BLaER1 (cell line): ENCODE data around the gene SLC7A11.
"Not testable (repeated sequence)": the region's sequence is repeated elsewhere in the genome, so short reads cannot be mapped to it uniquely, and the experiment has no call there.

ENCODE experiments used
- H3K27ac ChIP-seq: shearing (Covaris generic); formaldehyde crosslinking; 2 replicates; pipeline ENCODE4 v1.8.1; 2022
- H3K27me3 ChIP-seq: shearing (Covaris generic); formaldehyde crosslinking; 2 replicates; pipeline ENCODE4 v1.8.1; 2022
- H3K36me3 ChIP-seq: shearing (Covaris generic); formaldehyde crosslinking; 2 replicates; pipeline ENCODE4 v1.8.1; 2022
- H3K4me1 ChIP-seq: shearing (Covaris generic); formaldehyde crosslinking; 2 replicates; pipeline ENCODE4 v1.8.1; 2022
- H3K4me2 ChIP-seq: shearing (Covaris generic); formaldehyde crosslinking; 2 replicates; pipeline ENCODE4 v1.8.1; 2022
- H3K4me3 ChIP-seq: shearing (Covaris generic); formaldehyde crosslinking; 2 replicates; pipeline ENCODE4 v1.8.1; 2022
- H3K9ac ChIP-seq: shearing (Covaris generic); formaldehyde crosslinking; 2 replicates; pipeline ENCODE4 v1.8.1; 2022
- H3K9me3 ChIP-seq: shearing (Covaris generic); formaldehyde crosslinking; 2 replicates; pipeline ENCODE4 v1.8.1; 2022
- H4K20me1 ChIP-seq: shearing (Covaris generic); formaldehyde crosslinking; 2 replicates; pipeline ENCODE4 v1.8.1; 2022
- Cebpa-rat ChIP-seq: shearing (Covaris generic); IDR thresholded peaks from 2 replicates; pipeline ENCODE4 v1.8.1; 2022

SLC7A11 gene

DNA sequence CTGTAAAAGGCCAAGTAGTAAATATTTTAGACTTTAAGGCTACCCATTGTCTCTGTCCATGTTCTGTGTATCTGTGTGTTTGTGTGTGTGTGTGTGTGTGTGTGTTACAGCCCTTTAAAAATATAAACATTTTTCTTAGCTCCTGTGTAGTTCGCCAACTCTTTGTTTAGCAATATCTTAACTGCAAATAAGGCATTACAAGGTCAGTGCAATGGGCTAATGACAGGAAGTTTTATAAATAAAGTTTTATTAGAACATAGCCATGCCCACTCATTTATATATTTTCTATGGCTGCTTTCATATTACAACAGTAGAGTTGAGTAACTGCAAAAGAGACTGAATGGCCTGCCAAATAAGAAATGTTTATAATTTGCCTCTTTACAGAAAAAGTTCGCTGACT lies 5.9 kb upstream of the SLC7A11 start:
- Histone ChIP-seq H3K27ac (no peak overlapping the region), H3K9me3 (no peaks in the 10 kb centered on the region), H3K4me1 (peaks cover 5% of the 10 kb centered on the region; the same call in 1 of the 2 replicates), H3K9ac (no peak overlapping the region), H3K27me3 (no peaks in the 10 kb centered on the region), H4K20me1 (no peaks in the 10 kb centered on the region), H3K4me3 (no peak overlapping the region), H3K36me3 (no peaks in the 10 kb centered on the region), H3K4me2 (no peak overlapping the region)
- TF ChIP-seq Cebpa-rat, result no peak

DNA sequence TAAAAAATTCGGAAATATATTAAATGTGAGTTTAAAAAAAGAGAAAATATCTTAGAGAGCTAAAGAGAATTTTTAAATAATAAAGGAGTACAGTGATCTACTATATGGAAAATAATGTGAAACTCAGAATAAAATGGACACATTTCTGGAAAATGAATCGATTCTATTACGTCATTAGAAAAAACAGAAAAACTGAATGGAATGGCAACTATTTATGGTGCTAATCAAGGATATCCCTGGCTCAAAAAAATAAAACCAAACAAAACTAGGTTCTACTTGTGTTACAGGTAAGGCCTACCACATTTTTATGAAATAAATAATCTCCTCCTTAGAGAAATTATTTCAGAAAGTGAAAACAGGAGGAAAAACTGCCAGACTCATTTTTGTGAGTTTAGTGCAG lies 5.5 kb upstream of the SLC7A11 start:
- Histone ChIP-seq H3K27me3 (no peaks in the 10 kb centered on the region), H3K4me3 (no peak overlapping the region), H3K4me1 (peaks cover 5% of the 10 kb centered on the region; the same call in 1 of the 2 replicates), H3K27ac (no peak overlapping the region), H3K9ac (no peak overlapping the region), H4K20me1 (no peaks in the 10 kb centered on the region), H3K36me3 (no peaks in the 10 kb centered on the region), H3K4me2 (no peak overlapping the region), H3K9me3 (no peaks in the 10 kb centered on the region)
- no peak for TF ChIP-seq Cebpa-rat

DNA sequence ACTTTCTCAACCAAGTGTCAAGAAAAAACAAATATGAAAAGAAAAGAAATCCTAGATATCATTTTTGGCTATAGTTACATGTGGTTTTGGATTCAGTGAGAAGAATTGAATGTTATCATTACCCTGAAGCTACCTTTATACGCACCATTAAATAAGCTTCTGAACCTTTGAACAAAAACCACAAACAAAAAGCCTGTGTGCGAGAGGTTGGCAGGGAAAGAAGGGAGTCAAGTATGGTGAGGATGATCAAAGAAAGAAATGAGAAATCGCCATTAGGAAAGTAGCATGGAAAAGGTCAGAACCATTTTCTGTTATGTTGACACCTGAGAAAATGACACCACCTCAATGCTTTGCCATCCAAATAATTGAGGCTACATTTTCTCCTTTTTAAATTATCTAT lies 1.2 kb upstream of the SLC7A11 start:
- no peaks in the 10 kb centered on the region for H3K36me3 ChIP-seq
- H3K27ac ChIP-seq, result no peak overlapping the region
- no peak overlapping the region for H3K9ac ChIP-seq
- peaks cover 21% of the 10 kb centered on the region for H3K4me1 ChIP-seq
- H4K20me1 ChIP-seq, result no peaks in the 10 kb centered on the region
- H3K4me2 ChIP-seq, result 0 out of 2 replicates have a peak overlapping the region, but pooled peaks have one; percentile 7
- no peaks in the 10 kb centered on the region for H3K9me3 ChIP-seq
- TF ChIP-seq Cebpa-rat, result no peak
- no peaks in the 10 kb centered on the region for H3K27me3 ChIP-seq
- no peak overlapping the region for H3K4me3 ChIP-seq

DNA sequence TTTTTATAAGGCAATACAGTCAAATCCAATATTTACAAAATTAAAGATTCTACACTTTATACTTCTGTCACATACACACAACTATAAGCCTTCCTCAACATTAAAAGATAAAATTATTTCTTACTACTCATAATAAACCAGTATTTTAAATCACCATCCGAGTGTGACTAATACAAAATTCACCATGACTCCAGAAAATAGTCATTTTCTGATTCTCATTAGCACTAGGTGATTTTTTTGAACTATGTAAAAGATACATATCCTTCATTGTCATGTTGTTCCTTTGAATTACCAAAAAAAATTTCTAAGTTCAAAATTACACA lies 646 bp upstream of the SLC7A11 start:
- Histone ChIP-seq H3K27ac (peak overlapping the region; percentile 72), H4K20me1 (no peaks in the 10 kb centered on the region), H3K4me1 (peaks cover 21% of the 10 kb centered on the region), H3K9me3 (no peaks in the 10 kb centered on the region), H3K4me3 (peak overlapping the region; percentile 59), H3K4me2 (peak overlapping the region; percentile 82), H3K27me3 (no peaks in the 10 kb centered on the region), H3K9ac (peak overlapping the region; percentile 75), H3K36me3 (no peaks in the 10 kb centered on the region)
- TF ChIP-seq Cebpa-rat, result no peak

GRCh38 chr4:138241281-138242075 lies 671 bp downstream of the SLC7A11 start:
- Histone ChIP-seq H3K9me3 (no peaks in the 10 kb centered on the region), H3K4me2 (peak overlapping the region; percentile 82), H4K20me1 (no peaks in the 10 kb centered on the region), H3K4me3 (peak overlapping the region; percentile 59), H3K36me3 (no peaks in the 10 kb centered on the region), H3K27me3 (no peaks in the 10 kb centered on the region), H3K4me1 (peaks cover 21% of the 10 kb centered on the region), H3K27ac (peak overlapping the region; percentile 72), H3K9ac (peak overlapping the region; percentile 75)
- TF ChIP-seq Cebpa-rat, result no peak

DNA sequence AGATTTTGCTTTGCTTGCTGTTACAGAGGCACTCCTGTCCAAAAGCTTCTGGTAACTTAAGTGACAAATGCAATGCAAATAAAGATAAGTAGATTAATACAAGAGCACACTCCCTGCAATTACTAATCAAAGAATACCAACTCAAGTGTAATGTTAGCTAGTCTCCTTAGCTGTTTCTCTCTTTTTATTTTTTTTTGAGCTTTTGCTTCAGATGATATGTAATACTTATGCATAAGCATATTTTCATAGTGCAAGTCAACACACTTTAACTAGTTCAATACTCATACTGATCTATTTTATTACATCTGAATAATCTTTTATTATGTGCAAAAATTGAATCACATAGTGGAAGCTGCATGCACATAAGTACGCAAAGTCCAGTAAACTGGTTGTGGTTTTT lies 2.7 kb downstream of the SLC7A11 start:
- H4K20me1 ChIP-seq, result no peaks in the 10 kb centered on the region
- H3K9me3 ChIP-seq, result no peaks in the 10 kb centered on the region
- no peak overlapping the region for H3K9ac ChIP-seq
- H3K27me3 ChIP-seq, result no peaks in the 10 kb centered on the region
- no peak for TF ChIP-seq Cebpa-rat
- H3K36me3 ChIP-seq, result no peaks in the 10 kb centered on the region
- H3K4me2 ChIP-seq, result peak overlapping the region; percentile 11; the same call in 1 of the 2 replicates
- H3K4me3 ChIP-seq, result no peak overlapping the region
- H3K4me1 ChIP-seq, result peaks cover 21% of the 10 kb centered on the region
- no peak overlapping the region for H3K27ac ChIP-seq

GRCh38 chr4:138238521-138239292 lies 3.4 kb downstream of the SLC7A11 start:
- no peak overlapping the region for H3K4me3 ChIP-seq
- H3K36me3 ChIP-seq, result no peaks in the 10 kb centered on the region
- peaks cover 21% of the 10 kb centered on the region for H3K4me1 ChIP-seq
- no peaks in the 10 kb centered on the region for H3K27me3 ChIP-seq
- no peaks in the 10 kb centered on the region for H3K9me3 ChIP-seq
- no peak overlapping the region for H3K27ac ChIP-seq
- no peaks in the 10 kb centered on the region for H4K20me1 ChIP-seq
- H3K4me2 ChIP-seq, result no peak overlapping the region
- no peak overlapping the region for H3K9ac ChIP-seq
- TF ChIP-seq Cebpa-rat, result no peak

- not testable (repeated sequence) for H3K9me3 ChIP-seq, H3K36me3 ChIP-seq, H3K27ac ChIP-seq, H3K4me2 ChIP-seq, H3K4me3 ChIP-seq, H4K20me1 ChIP-seq, H3K27me3 ChIP-seq, H3K9ac ChIP-seq
- H3K4me1 ChIP-seq, result peaks cover 15% of the 10 kb centered on the region
These were observed 5.0 kb downstream of the SLC7A11 start for GRCh38 chr4:138237132-138237531.

- no peak overlapping the region for H3K9ac ChIP-seq
- peaks cover 4% of the 10 kb centered on the region for H3K4me1 ChIP-seq
- H4K20me1 ChIP-seq, result no peaks in the 10 kb centered on the region
- no peaks in the 10 kb centered on the region for H3K27me3 ChIP-seq
- no peaks in the 10 kb centered on the region for H3K9me3 ChIP-seq
- TF ChIP-seq Cebpa-rat, result no peak
- no peak overlapping the region for H3K4me3 ChIP-seq
- no peaks in the 10 kb centered on the region for H3K36me3 ChIP-seq
- H3K4me2 ChIP-seq, result no peak overlapping the region
- no peak overlapping the region for H3K27ac ChIP-seq
These were observed 6.1 kb downstream of the SLC7A11 start for GRCh38 chr4:138236037-138236436.

DNA sequence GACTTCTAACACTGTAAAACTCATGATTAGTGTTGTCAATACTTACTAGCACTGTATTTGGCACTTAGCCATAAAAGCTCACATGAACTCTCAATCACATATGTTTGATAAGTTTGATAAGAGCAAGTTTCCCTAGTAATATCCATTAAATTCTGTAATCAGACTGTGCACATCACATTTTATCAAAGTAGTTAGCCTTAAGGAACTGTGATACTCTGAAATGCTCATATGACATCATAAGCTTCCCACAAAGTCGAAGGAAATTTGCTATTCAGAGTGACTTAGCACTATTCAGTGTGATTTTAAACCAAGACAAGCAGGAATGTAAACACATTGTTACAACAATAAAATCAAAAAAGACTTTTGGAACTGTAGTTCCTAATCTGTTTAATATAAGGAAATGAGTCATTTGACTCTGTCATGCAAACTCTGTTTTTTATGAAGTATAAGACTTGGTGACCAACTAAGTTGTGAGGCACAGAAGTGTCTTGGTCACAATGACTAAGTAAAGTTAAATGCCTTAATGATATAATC lies 6.7 kb downstream of the SLC7A11 start:
- no peaks in the 10 kb centered on the region for H3K27me3 ChIP-seq
- H3K36me3 ChIP-seq, result no peaks in the 10 kb centered on the region
- no peaks in the 10 kb centered on the region for H4K20me1 ChIP-seq
- no peaks in the 10 kb centered on the region for H3K9me3 ChIP-seq
- H3K4me2 ChIP-seq, result no peak overlapping the region
- no peak overlapping the region for H3K9ac ChIP-seq
- TF ChIP-seq Cebpa-rat, result no peak
- H3K27ac ChIP-seq, result no peak overlapping the region
- H3K4me3 ChIP-seq, result no peak overlapping the region
- no peaks in the 10 kb centered on the region for H3K4me1 ChIP-seq
